NCI-H2171 (cell line): Measurements from ENCODE around the gene PRPF6.

Source experiments
- DNase-seq: peaks from one replicate; lab custom pipeline; 2025; lab: John Stamatoyannopoulos, UW

The PRPF6 gene

DNA sequence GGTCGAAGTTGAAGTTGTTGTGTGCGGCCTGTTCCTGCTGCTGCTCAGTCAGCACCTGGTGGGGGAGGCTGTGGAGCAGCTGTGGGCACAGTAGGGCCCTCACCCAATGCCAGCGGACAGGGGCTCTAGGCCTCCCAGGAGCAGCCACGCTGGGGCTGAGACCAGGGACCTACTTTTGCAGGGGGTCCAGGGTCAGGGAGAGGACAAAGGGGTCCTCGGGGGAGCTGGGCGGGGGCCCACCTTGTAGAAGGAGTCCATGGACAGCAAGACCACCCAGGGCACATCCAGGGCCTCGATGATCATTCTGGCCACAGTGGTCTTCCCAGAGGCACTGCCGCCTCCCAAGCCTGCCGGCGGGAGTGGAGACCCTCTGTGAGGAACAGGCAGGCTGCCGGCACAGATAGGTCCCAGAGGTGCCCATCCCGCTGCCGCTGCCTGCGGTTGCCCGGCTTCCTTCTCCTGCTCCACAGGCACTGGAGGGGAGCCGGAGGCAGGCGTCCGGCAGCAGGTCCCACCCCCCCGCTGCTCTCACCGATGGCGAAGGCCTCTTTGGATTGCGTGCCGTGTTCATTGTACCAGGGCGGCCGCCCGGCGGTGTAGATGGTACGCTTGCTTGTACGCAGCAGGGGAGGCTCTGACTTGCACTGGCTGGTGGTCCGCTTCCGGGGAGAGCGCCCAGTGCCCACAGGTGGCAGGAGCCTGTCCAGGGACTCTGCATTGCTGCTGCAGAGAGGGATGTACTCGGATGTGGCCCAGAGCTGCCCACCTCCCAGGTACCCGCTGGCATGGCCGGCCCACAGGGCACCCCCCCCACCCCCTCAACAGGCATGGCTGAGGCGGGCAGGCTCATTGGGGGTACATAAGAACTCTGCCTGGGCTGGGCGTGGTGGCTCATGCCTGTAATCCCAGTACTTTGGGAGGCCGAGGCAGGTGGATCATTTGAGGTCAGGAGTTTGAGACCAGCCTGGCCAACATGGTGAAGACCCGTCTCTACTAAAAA lies 34.7 kb upstream of the PRPF6 start:
- DNase-seq: no peak

DNA sequence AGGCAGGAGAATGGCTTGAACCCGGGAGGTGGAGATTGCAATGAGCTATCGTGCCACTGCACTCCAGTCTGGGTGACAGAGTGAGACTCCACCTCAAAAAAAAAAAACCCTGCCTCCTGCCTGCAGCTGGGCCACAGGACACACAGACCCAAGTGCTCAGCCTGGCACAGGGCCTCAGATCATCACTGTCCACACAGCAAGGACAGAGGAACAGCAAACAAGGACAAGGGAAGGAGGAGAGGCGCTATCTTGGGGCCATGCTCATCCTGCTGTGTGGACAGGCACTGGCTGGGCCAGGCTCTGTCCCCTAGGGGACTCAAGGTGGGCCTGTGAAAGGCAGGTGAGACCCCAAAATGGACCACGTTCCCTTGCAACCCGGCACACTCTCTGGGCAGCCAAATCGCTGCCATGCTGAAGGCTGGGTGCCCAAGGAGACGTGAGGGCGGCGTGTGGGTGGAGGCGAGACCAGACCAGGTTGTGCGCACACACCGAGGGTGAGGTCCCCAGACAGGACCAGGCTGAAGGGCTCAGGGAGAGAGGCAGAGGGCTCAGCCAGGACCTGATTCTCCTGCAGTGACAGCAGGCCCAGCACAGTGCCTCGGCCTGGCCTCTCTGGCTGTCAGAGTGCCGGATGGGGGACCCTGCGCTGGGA lies 33.8 kb upstream of the PRPF6 start:
- no peak for DNase-seq

DNA sequence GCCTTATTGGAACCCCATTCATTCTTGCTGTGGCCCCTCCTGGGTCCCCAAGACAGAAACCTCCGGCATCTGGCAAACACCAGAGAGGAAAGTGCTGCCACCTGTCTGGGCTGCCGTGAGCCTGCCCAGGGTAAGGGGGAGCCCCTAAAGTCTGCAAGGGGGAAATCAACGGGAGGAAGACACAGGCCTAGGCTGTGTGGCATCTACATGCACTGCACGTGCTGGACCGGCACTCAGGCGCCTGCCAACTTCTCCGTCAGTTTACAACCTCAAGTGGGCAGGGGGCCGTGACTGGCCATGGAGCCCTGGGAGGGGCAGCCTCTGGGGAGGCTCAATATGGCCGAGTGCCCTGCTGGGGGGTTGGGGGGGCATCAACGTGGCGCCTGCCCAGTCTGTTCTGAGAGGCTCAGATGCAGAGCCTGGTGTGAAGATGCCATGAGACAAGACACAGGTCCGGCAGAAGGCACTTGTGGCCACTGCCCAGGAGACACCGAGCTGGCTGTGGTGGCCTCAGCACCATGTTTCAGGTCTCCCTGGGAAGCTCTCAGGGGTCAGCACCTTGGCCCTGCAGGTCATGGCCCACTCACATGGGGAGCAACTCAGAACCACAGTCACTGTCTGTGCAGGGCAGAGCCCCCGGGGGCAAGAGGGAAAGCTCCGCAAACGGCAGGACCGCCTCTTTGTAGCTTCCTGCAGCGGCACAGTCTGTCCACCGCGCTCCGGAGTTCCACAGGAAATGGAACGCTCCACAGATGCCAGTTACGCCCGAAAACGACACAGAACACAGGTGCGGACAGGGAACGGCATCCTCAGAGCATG lies 33.1 kb upstream of the PRPF6 start:
- DNase-seq: no peak

DNA sequence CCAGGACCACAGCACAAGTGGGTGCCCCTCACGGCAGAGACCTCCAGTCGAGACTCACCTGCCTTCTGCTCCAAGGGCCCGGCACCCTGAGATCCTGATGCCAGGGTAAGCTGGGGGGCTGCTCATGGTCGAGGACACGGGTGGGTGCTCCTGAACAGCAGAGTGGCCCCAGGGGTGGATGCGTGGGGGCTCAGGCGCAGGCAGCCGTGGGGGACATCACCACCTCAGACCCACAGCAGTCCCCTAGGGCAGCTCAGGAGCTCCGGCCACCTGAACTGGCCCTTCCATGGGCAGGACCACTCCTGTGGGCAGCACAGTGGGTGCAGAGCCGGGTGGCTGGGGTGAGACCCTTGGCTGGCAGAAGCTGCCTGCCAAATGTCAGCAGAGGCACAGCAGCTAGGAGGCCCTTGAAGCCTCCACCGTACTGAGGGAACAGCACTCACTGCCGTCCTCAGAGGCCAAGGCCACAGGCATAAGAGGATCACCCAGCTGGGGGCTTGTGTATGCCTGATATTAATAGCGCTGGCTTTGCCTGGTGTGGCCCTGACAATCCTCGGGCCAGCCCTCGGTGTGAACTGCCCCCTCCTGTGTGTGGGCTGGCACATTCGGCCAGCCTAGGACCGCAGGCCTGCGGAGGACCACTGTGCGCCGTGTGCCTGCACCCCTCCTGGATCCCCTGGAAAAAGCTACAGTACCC lies 30.1 kb upstream of the PRPF6 start:
- no peak for DNase-seq

DNA sequence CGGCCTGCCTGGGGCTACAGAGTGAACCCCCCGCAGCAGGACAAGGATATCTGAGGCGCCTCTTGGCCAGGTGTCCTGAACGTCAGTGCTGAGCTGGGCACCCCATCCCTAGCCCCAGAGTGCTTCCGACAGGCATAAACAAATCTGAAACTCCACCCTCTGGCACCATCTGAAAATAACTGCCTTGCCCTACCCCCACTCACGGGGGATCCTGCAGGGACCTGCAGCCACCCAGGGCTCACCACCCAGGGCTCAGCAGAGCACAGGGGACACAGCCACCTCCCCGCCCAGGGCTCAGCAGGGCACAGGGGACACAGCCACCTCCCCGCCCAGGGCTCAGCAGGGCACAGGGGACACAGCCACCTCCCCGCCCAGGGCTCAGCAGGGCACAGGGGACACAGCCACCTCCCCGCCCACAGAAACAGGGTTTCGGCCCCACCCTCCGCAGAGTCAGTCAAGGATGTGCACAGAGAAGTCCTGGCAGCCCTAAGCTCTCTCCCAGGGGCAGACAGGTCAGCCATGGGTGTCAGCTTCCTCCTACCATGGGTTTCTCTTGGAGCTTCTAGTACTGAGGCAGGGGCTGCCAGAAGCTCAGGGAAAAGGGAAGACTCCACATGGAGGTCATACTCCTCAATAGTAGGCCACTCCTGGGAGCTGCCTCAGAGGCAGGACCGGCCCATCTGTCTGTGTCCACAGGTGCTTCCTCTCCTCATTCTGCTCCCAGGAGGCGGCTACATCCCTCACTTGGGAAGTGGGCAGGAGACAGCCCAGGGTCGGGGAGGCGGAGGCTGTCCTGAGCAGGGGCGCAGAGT lies 29.3 kb upstream of the PRPF6 start:
- DNase-seq: no peak

DNA sequence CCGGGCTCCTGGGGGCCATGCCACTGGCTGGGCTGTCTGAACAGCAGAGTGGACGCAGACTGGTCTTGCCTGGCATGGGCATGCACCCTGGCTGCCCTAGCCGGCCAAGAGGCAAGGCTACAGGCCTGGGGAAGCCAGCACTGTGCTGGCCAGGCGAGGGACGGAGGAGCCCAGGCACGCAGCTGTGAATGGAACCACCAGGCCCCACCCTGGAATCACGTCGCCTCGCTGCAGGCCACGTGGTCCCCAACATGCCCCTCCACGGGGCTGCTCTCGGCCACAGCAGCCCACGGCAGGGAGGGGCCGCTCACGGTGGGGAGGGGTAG lies 28.8 kb upstream of the PRPF6 start:
- no peak for DNase-seq

DNA sequence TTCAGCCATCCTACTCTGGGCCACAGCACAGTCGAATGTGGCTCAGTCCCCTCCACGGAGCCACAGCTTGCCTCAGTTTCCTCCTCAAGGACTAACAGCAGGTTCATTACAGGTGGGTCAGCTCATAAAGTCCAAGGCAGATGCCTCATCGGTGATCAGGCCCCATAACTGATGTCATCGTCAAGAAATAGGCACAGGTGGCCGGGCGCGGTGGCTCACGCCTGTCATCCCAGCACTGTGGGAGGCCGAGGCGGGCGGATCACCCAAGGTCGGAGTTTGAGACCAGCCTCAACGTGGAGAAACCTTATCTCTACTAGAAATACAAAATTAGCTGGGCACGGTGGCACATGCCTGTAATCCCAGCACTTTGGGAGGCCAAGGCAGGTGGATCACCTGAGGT lies 28.2 kb upstream of the PRPF6 start:
- DNase-seq: no peak

DNA sequence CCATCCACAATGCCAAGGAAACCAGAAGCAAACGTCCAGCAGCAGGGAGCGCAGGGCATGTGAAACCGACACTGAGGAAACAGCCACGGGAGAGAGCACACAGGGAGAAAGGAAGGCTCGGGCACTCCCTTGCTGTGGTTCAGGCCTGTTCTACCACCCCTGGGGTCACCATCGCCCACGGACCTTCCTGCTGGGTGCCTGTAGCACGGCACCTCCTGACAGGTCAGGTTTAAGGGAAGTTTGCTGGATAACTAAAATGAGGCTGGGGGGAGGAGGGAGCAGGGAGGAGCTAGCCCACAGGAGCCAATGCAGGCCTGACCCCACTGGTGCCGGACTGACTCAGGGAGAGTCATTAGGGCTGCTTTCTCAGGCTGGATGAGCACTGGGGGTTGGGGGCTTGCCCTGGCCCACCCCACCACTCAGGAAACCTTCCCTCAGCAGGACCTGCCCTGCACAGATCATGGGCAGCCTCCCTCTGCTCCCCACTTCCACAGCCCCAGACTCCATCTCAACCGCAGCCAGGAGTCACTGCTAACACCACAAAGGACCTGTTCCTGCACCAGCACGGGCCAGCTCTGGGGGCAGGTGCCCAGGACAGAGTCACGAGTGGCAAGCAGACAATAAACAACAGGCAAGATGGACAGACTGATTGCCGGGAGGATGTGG lies 27.0 kb upstream of the PRPF6 start:
- no peak for DNase-seq

DNA sequence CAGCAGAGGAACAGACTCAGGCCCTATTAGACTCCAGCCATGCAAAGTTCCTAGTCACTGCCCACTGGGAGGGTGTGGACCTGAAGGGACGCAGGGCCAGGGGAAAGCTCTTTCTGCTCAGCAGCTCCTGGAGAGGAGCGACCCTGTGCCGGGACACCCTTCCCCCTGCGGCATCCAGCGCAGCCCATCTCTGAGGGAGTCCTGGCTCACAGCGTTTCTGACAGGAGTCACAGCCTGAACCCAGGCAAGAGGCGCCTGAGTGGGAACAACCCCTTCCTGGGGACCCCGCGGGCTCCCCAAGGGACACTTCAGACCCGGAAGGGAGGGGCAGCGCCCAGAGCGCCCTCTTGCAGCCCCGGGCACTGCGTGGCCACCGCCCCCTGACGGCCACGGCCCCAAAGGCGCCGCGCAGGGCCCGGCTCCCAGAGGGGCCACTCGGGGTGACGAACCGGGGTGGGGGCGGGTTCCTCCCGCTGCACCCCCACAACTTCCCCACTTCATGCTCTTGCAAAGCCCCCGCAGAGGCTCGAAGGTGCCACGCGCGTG lies 25.6 kb upstream of the PRPF6 start:
- DNase-seq: no peak

DNA sequence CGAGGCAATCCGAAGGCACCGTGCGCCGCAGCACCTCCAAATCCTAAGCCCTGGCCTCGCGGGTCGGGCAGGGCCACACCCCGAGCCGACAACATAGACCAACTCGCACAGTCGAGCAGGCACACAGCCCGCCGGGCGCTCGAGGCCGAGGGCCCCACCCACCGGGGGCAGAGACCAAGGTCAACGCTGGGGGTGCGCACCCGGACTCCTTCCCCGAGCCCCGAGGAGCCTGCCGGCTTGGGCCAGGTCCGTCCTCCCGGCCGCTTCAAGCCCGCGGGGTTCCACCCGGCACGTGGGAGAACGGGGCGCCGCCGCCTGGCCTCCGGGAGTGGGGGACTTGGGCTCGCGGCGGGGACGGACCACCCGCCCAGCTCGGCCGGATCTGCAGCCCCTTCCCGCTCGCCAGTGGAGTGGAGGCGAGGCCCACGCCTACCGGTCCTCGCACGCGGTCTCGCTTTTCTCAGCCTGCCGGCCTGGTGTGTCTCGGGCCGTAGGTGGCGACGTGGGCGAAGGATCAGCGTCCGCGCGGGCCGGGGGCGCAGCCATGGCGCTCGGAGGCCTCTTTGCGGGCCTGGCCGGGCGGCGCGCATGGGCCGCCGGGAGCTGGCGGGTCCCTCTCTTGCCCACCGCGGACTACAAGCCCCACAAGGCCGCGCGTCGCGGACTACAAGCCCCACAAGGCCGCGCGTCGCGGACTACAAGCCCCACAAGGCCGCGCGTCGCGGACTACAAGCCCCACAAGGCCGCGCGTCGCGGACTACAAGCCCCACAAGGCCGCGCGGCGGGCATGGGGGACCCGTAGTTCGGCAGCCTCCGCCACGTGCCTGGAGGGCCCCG lies 24.9 kb upstream of the PRPF6 start, which contains the start of gene UCKL1:
TSS of gene UCKL1 (minus strand) at position 590 of the 837 bp plus-strand sequence. CDS start at position 546, 44 bp downstream.
- DNase-seq: peak; percentile 97

DNA sequence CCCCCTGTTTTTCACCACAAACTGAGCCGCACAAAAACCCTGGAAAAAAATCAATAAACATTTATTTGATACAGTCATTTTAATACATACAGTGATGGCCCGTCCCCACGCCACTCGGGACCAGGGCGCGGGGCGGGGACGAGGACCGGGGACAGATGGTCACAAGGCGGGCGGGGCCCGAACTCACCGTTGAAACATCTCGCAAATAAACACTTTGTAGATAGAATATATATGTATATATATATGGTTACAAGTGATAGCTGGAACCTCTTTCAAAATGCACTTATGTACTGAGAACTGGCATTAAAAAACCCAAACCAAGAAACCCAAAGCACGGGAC lies 24.3 kb upstream of the PRPF6 start:
- no peak for DNase-seq

DNA sequence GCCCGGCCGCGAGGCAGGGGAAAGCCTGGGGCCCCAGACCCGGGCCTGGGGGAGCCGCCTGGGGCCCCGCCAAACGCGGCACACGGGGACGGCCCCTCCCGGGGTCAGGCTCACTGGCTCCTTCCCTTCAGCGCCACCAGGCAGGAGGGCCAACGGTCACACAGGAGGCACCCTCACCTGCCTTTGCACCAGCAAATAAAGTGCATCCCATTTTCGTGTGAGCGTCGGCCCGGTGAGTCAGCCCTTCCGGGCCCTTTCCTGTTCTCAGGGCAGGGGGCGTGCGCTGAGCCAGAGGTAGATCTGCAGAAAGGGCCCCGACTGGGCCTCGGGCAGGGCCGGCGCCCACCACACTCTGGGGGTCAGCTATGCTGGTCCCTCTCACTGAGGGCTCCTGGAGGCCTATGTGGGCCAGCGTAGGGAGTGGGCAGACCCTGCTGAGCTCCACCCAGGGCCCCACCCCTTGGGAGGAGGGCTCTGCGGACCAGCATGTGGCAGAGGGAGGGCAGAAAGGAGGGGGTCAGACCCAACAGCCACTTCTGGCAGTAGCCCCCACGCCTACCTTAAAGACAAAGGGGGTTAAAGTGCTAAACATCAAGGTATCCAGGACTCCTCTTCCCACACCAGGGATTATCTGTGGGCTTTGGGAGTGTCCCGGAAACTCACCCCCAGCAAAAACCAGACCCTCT lies 23.8 kb upstream of the PRPF6 start:
- DNase-seq: peak; percentile 73

DNA sequence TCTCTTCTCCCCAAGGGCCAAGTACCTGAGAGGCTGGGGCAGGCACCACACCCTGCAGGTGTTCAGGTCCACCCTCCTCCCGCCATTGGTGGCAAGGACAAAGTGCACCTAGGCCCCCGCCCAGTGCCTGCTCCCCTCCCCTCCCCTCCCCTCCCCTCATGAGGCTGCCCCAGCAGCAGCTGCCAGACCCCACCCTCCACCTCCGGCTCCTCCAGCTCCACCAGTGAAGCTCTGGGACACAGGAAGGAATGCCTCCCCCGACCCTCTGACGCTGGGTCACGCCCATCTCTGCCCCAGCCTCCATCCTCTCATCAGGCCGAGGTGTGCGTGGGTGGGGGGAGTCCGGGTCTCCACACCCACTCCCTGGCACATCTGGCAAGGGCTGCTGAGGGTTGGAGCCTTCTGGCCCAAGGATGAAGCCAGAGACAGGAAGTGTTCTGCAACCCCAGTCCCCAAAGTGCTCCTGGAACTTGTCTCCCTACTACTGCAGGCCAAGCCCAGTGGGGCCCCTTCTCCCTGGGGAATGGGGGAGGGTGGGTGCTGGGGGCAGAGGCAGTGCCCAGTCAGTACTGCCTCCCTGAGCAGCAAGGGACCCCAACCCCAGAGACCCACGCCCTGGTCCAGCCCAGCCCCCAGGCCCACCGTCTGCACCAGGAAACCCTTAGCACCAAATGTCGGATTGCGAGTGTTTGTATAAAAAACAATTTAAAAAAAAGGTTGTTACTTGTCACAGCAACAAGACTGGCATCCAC lies 23.1 kb upstream of the PRPF6 start:
- DNase-seq: peak; percentile 64

DNA sequence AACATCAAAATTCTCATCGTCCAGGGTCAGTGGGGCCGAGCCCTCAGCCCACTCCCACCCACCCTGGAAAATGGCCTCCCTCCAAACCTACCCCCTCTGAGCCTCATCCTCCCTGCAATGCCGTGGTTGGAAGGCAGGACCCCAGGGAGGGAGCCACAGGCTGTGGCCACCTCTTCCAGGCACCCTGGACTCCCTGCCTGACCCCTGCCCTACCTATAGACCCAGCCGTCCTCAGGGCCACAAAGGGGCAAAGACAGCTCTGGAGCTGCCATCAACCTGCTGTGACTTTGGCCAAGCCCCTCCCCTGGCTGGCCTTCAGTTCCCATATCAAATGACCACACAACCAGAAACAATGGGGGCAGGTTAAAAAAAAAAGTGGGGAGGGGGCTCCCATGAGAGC lies 22.5 kb upstream of the PRPF6 start:
- DNase-seq: no peak

DNA sequence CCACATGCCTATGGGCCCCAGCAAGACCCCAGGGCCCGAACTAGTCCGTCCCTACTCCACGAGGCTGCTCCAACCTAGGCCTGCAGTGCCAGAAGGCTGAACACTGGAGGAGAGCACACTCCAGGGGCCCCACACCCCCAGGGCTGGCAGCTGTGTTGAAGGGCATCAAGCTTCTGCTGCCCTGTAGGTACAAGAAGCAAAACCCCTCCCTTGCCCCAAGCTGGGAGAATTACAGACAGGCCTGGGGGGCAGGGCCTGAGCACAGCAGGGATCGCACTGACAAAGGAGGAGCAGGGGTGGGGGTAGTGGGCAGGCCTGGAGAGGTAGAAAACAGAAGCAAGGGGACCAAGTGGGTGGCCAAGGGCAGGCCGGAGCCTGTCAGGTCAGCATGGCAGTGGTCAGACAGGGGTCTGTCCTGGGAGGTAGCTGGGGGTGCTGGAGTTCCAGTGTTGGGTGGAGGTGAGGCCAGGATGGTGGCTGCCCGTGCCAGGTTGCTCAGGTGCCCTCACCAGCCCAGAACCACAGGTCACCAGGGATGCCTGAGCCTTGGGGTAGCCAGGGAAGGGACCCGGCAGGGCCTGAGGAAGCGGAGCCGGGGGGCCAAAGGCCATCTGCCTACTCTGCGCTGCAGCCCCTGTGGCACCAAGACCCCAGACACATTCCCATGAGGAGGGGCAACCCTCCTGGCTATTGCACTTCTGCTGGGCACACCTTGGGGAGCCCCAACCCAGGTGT lies 21.8 kb upstream of the PRPF6 start:
- no peak for DNase-seq

DNA sequence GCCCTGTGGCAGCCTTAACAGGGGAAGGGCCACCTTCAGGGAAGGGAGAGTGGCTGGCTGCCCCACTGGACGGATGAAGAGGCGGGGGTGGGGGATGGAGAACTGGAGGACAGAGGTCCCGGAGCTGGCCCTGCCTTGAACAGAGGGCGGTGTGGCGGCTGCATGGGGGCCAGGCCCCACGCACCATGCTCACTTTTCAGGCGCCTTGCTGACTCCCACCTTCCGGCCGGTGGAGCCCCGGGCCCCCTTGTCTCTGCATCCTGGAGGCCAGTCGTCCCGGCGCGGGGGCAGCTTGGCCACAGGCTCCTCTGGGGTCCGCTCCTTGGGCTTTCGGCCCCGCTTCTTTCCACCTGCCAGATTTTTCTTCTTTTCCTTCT lies 21.2 kb upstream of the PRPF6 start:
- no peak for DNase-seq
